ENCODE measurements around the gene CD1B.
"Not testable (repeated sequence)": the region's sequence is repeated elsewhere in the genome, so short reads cannot be mapped to it uniquely, and the experiment has no call there.

Gene CD1B

GRCh38 chr1:158327481-158327880 is 3.9 kb downstream of the CD1B start:
- DNase-seq, result no peak

- DNase-seq, result no peak
These were observed 6.9 kb downstream of the CD1B start for GRCh38 chr1:158324395-158324794.

GRCh38 chr1:158323866-158324265 is 7.5 kb downstream of the CD1B start:
- no peak for DNase-seq

- DNase-seq, result no peak
These were observed 20.3 kb downstream of the CD1B start for GRCh38 chr1:158311066-158311465.

- DNase-seq, result no peak
These were observed 20.7 kb downstream of the CD1B start for GRCh38 chr1:158310623-158311022.

- no peak for DNase-seq
These were observed 35.5 kb downstream of the CD1B start for GRCh38 chr1:158295791-158296190.

- DNase-seq, result no peak
These were observed 40.9 kb downstream of the CD1B start for GRCh38 chr1:158290321-158290844.

- no peak for DNase-seq
These were observed 41.5 kb downstream of the CD1B start, which contains the start of gene CD1C for GRCh38 chr1:158289811-158290210. Gene CD1C, plus strand, starts transcription at chr1:158289923. Its CDS starts 142 bp downstream, at chr1:158290065.

GRCh38 chr1:158286941-158287346 is 44.4 kb downstream of the CD1B start:
- DNase-seq, result no peak

- DNase-seq, result no peak
These were observed 44.8 kb downstream of the CD1B start for GRCh38 chr1:158286487-158286886.

GRCh38 chr1:158285756-158286241 is 45.5 kb downstream of the CD1B start:
- no peak for DNase-seq

GRCh38 chr1:158283965-158284364 is 47.4 kb downstream of the CD1B start:
- no peak for DNase-seq

- DNase-seq, result not testable (repeated sequence)
These were observed 48.9 kb downstream of the CD1B start for GRCh38 chr1:158282421-158282820.

All from NCI-H2081 treated with DMSO at 0.1 percent for 48 hours (cell line).